Brain microvascular endothelial cell (primary cell): ENCODE results near the gene RRP1B.
A peak's percentile ranks its signal among the peaks of the same experiment; 100 is the strongest.
"Not testable (repeated sequence)": the region's sequence is repeated elsewhere in the genome, so short reads cannot be mapped to it uniquely, and the experiment has no call there.

ENCODE experiments used
- DNase-seq: peaks from one replicate; pipeline ENCODE4 v3.0.0-alpha.2; 2020
- H3K27ac ChIP-seq: fragments of 250-450 bp; sonication (Bioruptor Pico); 2 replicates; pipeline ENCODE4 v1.5.1; 2020; ENCODE audit warnings: mild to moderate bottlenecking, moderate library complexity
- H3K27me3 ChIP-seq: fragments of 250-450 bp; sonication (Bioruptor Pico); replicated peaks from 2 replicates; pipeline ENCODE4 v1.5.1; 2020; ENCODE audit warnings: mild to moderate bottlenecking
- H3K36me3 ChIP-seq: fragments of 250-450 bp; sonication (Bioruptor Pico); replicated peaks from 2 replicates; pipeline ENCODE4 v1.5.1; 2020; ENCODE audit warnings: mild to moderate bottlenecking
- H3K4me3 ChIP-seq: 2 replicates; pipeline ENCODE4 v1.5.1; 2011; ENCODE audit warnings: low read depth, mild to moderate bottlenecking, control low read depth, low read length, moderate library complexity
- in situ Hi-C: cut with HindIII; loops from 2 replicates; pipeline ENCODE4 v1.10.0; 2017; ENCODE audit warnings: low sequenced_read_pairs, low pct_ligation_motif_present
- TF ChIP-seq, protein P1 (sequence below): IDR thresholded peaks from 2 replicates; pipeline ENCODE4 v1.5.1; 2011; ENCODE audit warnings: low read depth, mild to moderate bottlenecking, moderate library complexity, low read length, control low read depth, inconsistent platforms; ENCODE audit errors: missing control alignments

The RRP1B gene, protein sequence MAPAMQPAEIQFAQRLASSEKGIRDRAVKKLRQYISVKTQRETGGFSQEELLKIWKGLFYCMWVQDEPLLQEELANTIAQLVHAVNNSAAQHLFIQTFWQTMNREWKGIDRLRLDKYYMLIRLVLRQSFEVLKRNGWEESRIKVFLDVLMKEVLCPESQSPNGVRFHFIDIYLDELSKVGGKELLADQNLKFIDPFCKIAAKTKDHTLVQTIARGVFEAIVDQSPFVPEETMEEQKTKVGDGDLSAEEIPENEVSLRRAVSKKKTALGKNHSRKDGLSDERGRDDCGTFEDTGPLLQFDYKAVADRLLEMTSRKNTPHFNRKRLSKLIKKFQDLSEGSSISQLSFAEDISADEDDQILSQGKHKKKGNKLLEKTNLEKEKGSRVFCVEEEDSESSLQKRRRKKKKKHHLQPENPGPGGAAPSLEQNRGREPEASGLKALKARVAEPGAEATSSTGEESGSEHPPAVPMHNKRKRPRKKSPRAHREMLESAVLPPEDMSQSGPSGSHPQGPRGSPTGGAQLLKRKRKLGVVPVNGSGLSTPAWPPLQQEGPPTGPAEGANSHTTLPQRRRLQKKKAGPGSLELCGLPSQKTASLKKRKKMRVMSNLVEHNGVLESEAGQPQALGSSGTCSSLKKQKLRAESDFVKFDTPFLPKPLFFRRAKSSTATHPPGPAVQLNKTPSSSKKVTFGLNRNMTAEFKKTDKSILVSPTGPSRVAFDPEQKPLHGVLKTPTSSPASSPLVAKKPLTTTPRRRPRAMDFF

DNA sequence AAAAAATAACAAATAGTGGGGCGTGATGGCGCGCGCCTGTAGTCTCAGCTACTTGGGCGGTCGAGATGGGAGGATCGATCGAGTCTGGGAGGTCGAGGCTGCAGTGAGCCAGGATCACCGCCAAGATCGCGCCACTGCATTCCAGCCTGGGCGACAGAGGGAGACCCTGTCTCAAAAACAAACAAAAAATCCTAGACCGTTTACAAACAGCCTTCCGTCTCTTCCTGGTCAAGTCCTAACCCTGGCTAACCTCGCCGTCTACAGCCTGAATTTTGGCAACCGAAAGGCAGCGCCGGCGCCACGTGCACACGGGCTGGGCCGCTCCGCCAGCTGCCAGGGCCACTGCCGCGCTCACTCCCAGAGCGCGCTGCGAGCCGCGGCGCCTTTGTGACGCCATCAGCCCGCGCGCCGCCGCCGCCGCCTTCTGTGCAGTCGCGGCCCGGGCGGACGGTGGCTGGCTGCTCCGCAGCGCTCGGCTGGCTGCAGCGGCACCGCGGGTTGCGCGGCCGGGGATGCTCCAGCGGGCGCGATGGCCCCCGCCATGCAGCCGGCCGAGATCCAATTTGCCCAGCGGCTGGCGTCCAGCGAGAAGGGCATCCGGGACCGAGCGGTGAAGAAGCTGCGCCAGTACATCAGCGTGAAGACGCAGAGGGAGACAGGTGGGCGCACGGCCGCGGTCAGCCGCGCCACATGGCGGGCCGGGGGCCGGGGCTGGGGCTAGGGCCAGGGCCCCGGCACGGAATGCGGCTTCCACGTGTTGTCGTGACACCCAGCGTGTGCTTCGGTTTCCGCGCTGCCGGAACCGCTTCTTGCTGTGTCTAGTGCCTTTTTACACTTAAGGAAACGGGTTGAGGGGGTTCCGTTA lies at the start of gene RRP1B, which contains the start of gene HSF2BP:
Gene RRP1B, plus strand, starts transcription at position 425 of the 865 bp plus-strand sequence. Its CDS starts 105 bp downstream, at position 530.
Gene HSF2BP, minus strand, starts transcription at position 353 of the 865 bp plus-strand sequence. CDS start 1,392 bp downstream, outside the sequence.
- Histone ChIP-seq H3K27me3 (no peaks in the 10 kb centered on the region), H3K4me3 (peak within 1 kb of the TSS; percentile 84), H3K36me3 (peaks cover 9% of the 10 kb centered on the region), H3K27ac (peak within 1 kb of the TSS; percentile 85)
- TF ChIP-seq, protein P1, sequence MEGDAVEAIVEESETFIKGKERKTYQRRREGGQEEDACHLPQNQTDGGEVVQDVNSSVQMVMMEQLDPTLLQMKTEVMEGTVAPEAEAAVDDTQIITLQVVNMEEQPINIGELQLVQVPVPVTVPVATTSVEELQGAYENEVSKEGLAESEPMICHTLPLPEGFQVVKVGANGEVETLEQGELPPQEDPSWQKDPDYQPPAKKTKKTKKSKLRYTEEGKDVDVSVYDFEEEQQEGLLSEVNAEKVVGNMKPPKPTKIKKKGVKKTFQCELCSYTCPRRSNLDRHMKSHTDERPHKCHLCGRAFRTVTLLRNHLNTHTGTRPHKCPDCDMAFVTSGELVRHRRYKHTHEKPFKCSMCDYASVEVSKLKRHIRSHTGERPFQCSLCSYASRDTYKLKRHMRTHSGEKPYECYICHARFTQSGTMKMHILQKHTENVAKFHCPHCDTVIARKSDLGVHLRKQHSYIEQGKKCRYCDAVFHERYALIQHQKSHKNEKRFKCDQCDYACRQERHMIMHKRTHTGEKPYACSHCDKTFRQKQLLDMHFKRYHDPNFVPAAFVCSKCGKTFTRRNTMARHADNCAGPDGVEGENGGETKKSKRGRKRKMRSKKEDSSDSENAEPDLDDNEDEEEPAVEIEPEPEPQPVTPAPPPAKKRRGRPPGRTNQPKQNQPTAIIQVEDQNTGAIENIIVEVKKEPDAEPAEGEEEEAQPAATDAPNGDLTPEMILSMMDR = peak; percentile 10
- in situ Hi-C loops = no loop called here
- DNase-seq = peak; percentile 49

DNA sequence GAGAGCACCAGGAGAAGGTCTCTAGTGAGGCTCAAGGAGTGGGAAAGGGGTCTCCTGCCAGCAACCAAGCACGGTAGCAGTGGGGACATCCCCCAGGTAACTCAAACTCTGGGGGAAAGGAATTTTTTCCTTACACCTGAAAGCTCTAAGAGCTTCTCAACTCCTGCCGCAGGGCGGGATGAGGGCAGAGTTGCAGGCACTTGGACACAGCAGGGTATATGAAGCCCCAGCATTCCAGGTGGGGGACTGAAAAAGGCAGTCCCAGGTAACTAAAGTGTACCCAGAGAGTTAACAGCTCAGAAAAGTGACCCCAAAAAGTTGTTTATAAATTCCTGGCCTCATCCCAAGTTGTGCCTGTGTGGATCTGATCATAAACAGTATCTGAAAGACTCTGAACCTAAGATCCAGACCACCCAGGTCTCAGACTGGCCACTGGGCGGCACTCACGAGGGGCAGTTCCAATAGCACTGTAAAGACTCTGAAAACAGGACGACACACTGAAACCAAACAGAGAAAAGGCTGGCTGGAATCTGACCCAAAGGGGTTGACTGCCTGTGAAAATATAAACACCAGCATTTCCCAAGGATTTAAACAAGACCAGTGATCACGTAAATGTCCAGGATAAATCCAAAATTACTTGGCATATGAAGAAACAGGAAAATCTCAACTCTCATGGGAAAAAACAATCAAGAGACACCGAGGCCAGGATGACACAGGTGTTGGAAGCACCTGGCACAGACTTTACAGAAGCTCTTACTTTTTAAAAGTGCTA lies 47.6 kb upstream of the RRP1B start:
- H3K27ac ChIP-seq = peak overlapping the region; percentile 31
- H3K4me3 ChIP-seq = no peak overlapping the region
- in situ Hi-C loops = no loop called here
- no peaks in the 10 kb centered on the region for H3K36me3 ChIP-seq
- no peaks in the 10 kb centered on the region for H3K27me3 ChIP-seq
- TF ChIP-seq, protein P1 = peak; percentile 96
- DNase-seq = peak; percentile 85

DNA sequence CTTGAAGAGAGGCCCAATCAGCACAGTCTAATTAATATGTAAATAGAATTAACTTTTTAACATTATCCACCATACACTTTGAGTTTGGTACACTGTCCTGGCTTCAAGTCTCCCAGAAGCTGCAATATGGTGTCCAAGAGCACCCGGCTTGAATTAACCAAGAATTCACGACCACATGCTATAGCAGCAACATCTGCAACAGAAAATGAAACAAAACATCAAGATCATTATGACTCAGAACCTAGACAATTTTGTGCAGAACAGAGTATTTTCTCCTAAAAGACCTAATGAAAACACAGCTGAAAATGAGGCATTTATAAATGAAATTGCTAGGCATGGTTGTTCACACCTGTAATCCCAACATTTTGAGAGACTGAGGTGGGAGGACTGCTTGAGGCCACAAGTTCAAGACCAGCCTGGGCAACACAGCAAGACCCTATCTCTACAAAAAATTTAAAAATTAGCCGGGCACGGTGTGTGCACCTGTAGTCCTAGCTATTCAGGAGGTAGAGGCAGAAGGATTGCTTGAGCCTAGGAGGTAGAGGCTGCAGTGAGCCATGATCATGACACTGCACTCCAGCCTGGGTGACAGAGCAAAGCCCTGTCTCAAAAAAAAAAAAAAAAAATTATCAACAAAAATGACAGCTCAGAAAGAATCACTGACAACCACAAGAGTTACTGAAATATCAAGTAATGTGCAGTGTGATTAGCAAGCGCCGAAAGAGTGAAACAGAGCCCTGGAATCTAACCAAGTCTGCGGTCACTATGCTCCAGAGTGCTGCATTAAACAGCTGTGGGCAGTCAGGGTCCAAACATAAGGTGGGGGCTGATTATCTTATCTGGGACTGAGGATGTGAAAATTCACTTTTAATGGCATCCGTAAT lies 45.4 kb upstream of the RRP1B start:
- TF ChIP-seq, protein P1 = no peak
- Histone ChIP-seq H3K4me3 (no peak overlapping the region), H3K36me3 (no peaks in the 10 kb centered on the region), H3K27ac (no peak overlapping the region), H3K27me3 (no peaks in the 10 kb centered on the region)
- peak; percentile 32 for DNase-seq
- in situ Hi-C loops = no loop called here

DNA sequence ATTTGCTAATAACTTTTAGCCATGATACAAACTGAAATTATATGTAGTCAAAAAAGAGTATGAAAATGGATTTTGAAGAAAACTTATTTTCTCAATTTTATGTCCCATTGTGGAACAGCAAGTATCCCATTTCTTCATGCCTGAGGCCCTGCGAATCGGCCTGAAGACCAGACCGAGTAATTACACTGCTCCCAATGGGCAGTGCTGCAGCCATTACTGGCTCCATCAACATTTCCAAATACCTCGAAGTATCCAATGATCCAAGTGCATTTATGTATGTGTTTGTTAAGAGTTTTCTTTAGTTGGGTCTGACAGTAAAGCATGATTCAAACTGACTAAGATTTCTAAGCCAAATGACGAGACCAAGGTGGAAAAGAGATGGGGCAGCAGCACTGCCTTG lies 44.5 kb upstream of the RRP1B start:
- Histone ChIP-seq H3K27ac (no peak overlapping the region), H3K27me3 (no peaks in the 10 kb centered on the region), H3K36me3 (no peaks in the 10 kb centered on the region), H3K4me3 (no peak overlapping the region)
- no peak for DNase-seq
- TF ChIP-seq, protein P1 = no peak
- in situ Hi-C loops = no loop called here

DNA sequence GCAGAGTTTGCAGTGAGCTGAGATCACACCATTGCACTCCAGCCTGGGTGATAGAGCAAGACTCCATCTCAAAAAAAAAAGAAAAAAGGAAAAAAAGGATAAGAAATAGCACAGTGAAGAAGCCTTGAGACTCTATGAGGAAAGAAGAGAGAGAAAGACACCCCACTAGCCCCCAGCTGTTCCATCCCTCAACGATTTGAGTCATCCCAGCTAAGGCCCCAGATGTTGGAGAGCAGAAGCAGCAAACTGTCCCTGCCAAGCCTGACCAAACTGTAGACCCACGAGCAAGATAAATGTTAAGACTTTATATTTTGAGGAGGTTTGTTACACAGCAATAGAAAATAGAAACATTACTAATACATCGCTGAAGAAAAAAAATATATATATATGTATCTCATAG lies 42.5 kb upstream of the RRP1B start:
- H3K36me3 ChIP-seq, H3K4me3 ChIP-seq, in situ Hi-C loops, H3K27ac ChIP-seq, DNase-seq, H3K27me3 ChIP-seq: not testable (repeated sequence)
